ENCODE results near the gene SSBP4. TPM values are rescaled to one million over a fixed set of nuclear protein-coding genes. Genes with fewer than 3 reads are reported as not detected.

The SSBP4 gene
- total and polyA plus RNA-seq, 2 of the 8 experiments (the other 6 are each of a cell fraction or from before 2014, with no cell fraction given), result 26.4 to 33.7 TPM

DNA sequence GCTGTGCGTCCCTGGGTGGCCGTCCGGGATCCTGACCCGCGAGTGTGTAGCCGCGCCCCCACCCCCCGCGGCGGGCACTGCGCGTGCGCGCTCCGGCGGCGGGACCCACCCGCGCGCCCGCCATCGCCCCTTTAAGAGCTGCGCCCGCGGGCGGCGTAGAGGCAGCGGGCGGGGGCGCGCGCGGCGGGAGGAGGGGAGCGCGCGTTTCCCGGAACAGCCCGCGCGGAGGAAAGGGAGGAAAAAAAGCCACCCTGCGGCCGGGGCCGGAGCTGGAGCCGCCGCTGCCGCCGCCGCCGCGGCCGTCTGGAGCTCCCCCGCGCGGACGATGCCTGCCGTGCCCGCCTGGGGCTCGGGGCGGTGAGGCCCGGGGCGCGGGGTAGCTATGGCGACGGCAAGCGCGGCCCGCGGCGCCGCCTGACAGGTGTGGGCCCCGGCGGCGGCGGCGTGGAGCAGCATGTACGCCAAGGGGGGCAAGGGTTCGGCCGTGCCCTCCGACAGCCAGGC, at the start of gene SSBP4 (continued):
- peak; percentile 62 to 98; a peak in 2 of 3 replicates for TF ChIP-seq EP300 (IDR thresholded peaks at IDR 0.05; ENCODE audit: borderline replicate concordance in 1 of 2, low read depth in 2 of 2, low read length in 2 of 2)
- TF ChIP-seq, protein P1, sequence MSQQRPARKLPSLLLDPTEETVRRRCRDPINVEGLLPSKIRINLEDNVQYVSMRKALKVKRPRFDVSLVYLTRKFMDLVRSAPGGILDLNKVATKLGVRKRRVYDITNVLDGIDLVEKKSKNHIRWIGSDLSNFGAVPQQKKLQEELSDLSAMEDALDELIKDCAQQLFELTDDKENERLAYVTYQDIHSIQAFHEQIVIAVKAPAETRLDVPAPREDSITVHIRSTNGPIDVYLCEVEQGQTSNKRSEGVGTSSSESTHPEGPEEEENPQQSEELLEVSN (IDR thresholded peaks at IDR 0.05), result peak; percentile 50; the same call in 1 of the 2 replicates
- peak in 1 of 2 experiments; percentile 37; a peak in 2 of 4 replicates for TF ChIP-seq RAD21 (IDR thresholded peaks at IDR 0.05 in 1 of 2, conservative IDR thresholded peaks at IDR 0.05 in 1 of 2; ENCODE audit: low read depth in 2 of 2, low read length in 2 of 2)
- TF ChIP-seq SP1 (IDR thresholded peaks at IDR 0.05; ENCODE audit: low read depth, low read length), result 0 out of 2 replicates have a peak, but pooled peaks have one; percentile 15
- TF ChIP-seq, protein P2, sequence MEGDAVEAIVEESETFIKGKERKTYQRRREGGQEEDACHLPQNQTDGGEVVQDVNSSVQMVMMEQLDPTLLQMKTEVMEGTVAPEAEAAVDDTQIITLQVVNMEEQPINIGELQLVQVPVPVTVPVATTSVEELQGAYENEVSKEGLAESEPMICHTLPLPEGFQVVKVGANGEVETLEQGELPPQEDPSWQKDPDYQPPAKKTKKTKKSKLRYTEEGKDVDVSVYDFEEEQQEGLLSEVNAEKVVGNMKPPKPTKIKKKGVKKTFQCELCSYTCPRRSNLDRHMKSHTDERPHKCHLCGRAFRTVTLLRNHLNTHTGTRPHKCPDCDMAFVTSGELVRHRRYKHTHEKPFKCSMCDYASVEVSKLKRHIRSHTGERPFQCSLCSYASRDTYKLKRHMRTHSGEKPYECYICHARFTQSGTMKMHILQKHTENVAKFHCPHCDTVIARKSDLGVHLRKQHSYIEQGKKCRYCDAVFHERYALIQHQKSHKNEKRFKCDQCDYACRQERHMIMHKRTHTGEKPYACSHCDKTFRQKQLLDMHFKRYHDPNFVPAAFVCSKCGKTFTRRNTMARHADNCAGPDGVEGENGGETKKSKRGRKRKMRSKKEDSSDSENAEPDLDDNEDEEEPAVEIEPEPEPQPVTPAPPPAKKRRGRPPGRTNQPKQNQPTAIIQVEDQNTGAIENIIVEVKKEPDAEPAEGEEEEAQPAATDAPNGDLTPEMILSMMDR (IDR thresholded peaks at IDR 0.05; ENCODE audit: control extremely low read depth in 1 of 3, insufficient read depth in 1 of 3, low read depth in 1 of 3, low read length in 3 of 3), result peak; percentile 32 to 80 (median 39)
- TF ChIP-seq JUND (IDR thresholded peaks at IDR 0.05; ENCODE audit: low read length), result peak; percentile 66; the same call in 1 of the 2 replicates
- TF ChIP-seq GABPA (IDR thresholded peaks at IDR 0.05; ENCODE audit: borderline replicate concordance, insufficient read depth, low read length), result 0 out of 2 replicates have a peak, but pooled peaks have one; percentile 37
- TF ChIP-seq, protein P3, sequence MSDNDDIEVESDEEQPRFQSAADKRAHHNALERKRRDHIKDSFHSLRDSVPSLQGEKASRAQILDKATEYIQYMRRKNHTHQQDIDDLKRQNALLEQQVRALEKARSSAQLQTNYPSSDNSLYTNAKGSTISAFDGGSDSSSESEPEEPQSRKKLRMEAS (IDR thresholded peaks at IDR 0.05), result peak; percentile 85
- peak; percentile 39; the same call in 1 of the 2 replicates for TF ChIP-seq EGR1 (IDR thresholded peaks at IDR 0.05; ENCODE audit: borderline replicate concordance, low read depth, low read length)
- 0 out of 2 replicates have a peak, but pooled peaks have one; percentile 12 for TF ChIP-seq SRF (IDR thresholded peaks at IDR 0.05; ENCODE audit: low read depth, low read length)
- TF ChIP-seq, protein P4, sequence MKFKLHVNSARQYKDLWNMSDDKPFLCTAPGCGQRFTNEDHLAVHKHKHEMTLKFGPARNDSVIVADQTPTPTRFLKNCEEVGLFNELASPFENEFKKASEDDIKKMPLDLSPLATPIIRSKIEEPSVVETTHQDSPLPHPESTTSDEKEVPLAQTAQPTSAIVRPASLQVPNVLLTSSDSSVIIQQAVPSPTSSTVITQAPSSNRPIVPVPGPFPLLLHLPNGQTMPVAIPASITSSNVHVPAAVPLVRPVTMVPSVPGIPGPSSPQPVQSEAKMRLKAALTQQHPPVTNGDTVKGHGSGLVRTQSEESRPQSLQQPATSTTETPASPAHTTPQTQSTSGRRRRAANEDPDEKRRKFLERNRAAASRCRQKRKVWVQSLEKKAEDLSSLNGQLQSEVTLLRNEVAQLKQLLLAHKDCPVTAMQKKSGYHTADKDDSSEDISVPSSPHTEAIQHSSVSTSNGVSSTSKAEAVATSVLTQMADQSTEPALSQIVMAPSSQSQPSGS (IDR thresholded peaks at IDR 0.05; ENCODE audit: low read length), result no peak
- TF ChIP-seq KDM5A (IDR thresholded peaks at IDR 0.05; ENCODE audit: low read length), result no peak
- no peak for TF ChIP-seq SIX5 (IDR thresholded peaks at IDR 0.05; ENCODE audit: low read depth, low read length)

Measured in H1 (cell line).